Aorta (tissue), 5 donors: ENCODE measurements around the gene COLQ. TPM values are rescaled to one million over a fixed set of nuclear protein-coding genes. Genes with fewer than 3 reads are reported as not detected.

Source experiments
- ATAC-seq: fragments of 200-7000 bp; cut with Tn5 transposase; one replicate; pipeline ENCODE4 v1.9.1; 2022; ENCODE audit warnings: moderate library complexity; ENCODE audit not compliant: low FRiP score
- DNase-seq, 2 donors: peaks; one replicate each; pipeline ENCODE4 v3.0.0-alpha.2; 2020
- H3K27ac ChIP-seq, 2 donors: one replicate each; pipeline ENCODE4 v1.5.1; 2013; ENCODE audit warnings: low read length in 2 of 2, mild to moderate bottlenecking in 2 of 2, moderate library complexity in 2 of 2, control low read depth in 1 of 2, inconsistent platforms in 1 of 2, low read depth in 1 of 2
- H3K27me3 ChIP-seq, 2 donors: one replicate each; pipeline ENCODE4 v1.6.1; 2013; ENCODE audit warnings: control low read depth in 1 of 2, low read length in 1 of 2, mild to moderate bottlenecking in 1 of 2, moderate library complexity in 1 of 2; ENCODE audit not compliant: insufficient read depth in 2 of 2, control insufficient read depth in 1 of 2
- H3K36me3 ChIP-seq, 2 donors: one replicate each; pipeline ENCODE4 v1.6.1; 2013; ENCODE audit warnings: control low read depth in 1 of 2, low read length in 1 of 2, mild to moderate bottlenecking in 1 of 2; ENCODE audit not compliant: insufficient read depth in 2 of 2, control insufficient read depth in 1 of 2
- H3K4me1 ChIP-seq, 2 donors: one replicate each; pipeline ENCODE4 v1.6.1; 2013; ENCODE audit warnings: low read length in 2 of 2, control low read depth in 1 of 2, mild to moderate bottlenecking in 1 of 2, moderate library complexity in 1 of 2; ENCODE audit not compliant: insufficient read depth in 2 of 2, control insufficient read depth in 1 of 2
- H3K4me3 ChIP-seq, 2 donors: one replicate each; pipeline ENCODE4 v1.5.1; 2013; ENCODE audit warnings: low read length in 2 of 2, control low read depth in 1 of 2, mild to moderate bottlenecking in 1 of 2
- H3K9me3 ChIP-seq: one replicate; pipeline ENCODE4 v1.6.1; 2013; ENCODE audit warnings: mild to moderate bottlenecking, low read length; ENCODE audit not compliant: control insufficient read depth
- WGBS, 2 donors: extraction: QIAGEN DNeasy Blood & Tissue Kit; methylation state at CpG; one replicate each; pipeline ENCODE4 v1.1.7; 2013; 5-methylcytosine and 5-hydroxymethylcytosine counted together
- intact Hi-C, 2 donors: fragments of 100-400 bp; cut with DNase I; formaldehyde crosslinking; loops; one replicate each; pipeline versions ENCODE4 v1.14.2 to v1.15.0; 2022
- microRNA-seq, 2 donors: library from miRNA; unstranded; fragments of <30 nt; microRNA quantifications; one replicate each; pipeline ENCODE4 v1.2.0, GENCODE V29; 2020
- polyA plus RNA-seq, 2 donors: library from polyadenylated mRNA; stranded (reverse); fragments of 200-250 nt; gene quantifications; one replicate each; pipeline ENCODE4 v1.2.3, GENCODE V29; 2013
- total RNA-seq, 2 donors: library from RNA; stranded (reverse); fragmentation: NEBNext Ultra II Directional; extraction: Animal tissue kit (Norgen Biotek cat#: 25700); gene quantifications; one replicate each; pipeline ENCODE4 v1.2.1, GENCODE V29; 2021
- donor health status: healthy with polysubstance abuse.
- donor health status: Bipolar disorder and iron deficiency.
- donor health status: DM: no; HTN: no; CAD: no.
- donor health status: DM: no; HTN: no; CAD: no.
- donor health status: DM: yes; HTN: yes; CAD: no.

COLQ gene
- total and polyA plus RNA-seq, 4 donors: 1.8 to 18.7 (median 13.7) TPM

DNA sequence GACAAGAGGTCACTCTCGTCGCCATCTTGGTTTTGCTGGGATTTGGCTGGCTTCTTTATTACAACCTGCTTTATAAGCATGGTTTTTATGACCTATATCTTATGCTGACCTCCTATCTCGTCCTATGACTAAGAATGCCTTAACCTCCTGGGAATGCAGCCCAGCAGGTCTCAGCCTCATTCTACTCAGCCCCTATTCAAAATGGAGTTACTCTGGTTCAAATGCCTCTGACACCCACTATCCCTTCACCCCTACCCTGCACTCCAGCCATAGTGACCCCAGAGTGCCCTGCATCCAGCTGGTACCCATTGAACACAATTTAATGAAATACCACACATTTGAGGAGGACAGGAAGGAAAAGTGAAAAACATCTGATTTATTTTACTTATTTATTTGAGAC lies 117.5 kb downstream of the COLQ start:
- Histone ChIP-seq H3K9me3 (no peaks in the 10 kb centered on the region), H3K27ac (no peak overlapping the region), H3K4me3 (no peak overlapping the region), H3K4me1 (no peaks in the 10 kb centered on the region), H3K27me3 (no peaks in the 10 kb centered on the region), H3K36me3 (no peaks in the 10 kb centered on the region)
- ATAC-seq (no peak), DNase-seq (no peak)
- intact Hi-C loops: loop anchor here in 1 of 2 donors (2.0 kb wide), 1 partner anchor 201 kb away; no protein-coding TSS in a partner anchor
- 86 to 87% methylated on average over 3 of the region's 3 CpGs for WGBS, 2 donors

DNA sequence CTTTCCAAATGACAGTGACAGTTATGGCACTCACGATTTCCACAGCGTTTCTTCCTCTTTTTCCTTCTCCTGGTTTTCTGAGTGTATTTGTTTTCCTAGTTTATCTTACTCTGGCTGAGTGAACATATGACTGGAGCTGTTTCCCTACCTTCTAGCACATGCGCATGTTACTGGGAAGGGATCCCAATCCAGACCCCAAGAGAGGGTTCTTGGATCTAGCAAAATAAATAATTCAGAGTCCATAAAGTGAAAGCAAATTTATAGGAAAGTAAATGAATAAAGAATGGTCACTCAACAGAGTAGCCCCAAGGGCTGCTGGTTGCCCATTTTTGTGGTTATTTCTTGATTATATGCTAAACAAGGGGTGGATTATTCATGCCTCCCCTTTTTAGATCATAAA lies 118.0 kb downstream of the COLQ start:
- no peaks in the 10 kb centered on the region for H3K9me3 ChIP-seq

DNA sequence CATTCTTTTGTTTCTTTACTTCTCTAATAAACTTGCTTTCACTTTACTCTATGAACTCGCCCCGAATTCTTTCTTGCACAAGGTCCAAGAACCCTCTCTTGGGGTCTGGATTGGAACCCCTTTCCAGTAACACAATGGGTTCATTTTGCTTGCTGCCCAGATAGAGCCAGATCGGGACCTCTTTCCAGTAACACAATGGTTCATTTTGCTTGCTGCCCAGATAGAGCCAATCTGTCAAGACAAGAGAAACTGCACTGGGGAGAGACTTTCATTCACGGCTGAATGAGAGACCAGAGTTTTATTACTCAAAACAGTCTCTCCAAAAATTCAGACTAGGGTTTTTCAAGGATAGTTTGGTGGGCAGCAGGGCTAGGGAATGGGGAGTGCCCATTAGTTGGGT lies 119.6 kb downstream of the COLQ start:
- 84 to 85% methylated on average over 4 of the region's 4 CpGs for WGBS, 2 donors
- ATAC-seq (no peak), DNase-seq (no peak)
- intact Hi-C loops: no loop called here
- H3K4me1 ChIP-seq: no peaks in the 10 kb centered on the region
- no peaks in the 10 kb centered on the region for H3K9me3 ChIP-seq
- H3K27me3 ChIP-seq: no peaks in the 10 kb centered on the region
- H3K36me3 ChIP-seq: no peaks in the 10 kb centered on the region
- no peak overlapping the region for H3K27ac ChIP-seq
- no peak overlapping the region for H3K4me3 ChIP-seq

More for the DNA sequence above, 118.0 kb downstream of the COLQ start:
- ATAC-seq (no peak), DNase-seq (no peak)
- WGBS, 2 donors: 13 to 22% methylated on average over 3 of the region's 3 CpGs
- no peaks in the 10 kb centered on the region for H3K36me3 ChIP-seq
- no peak overlapping the region for H3K27ac ChIP-seq
- intact Hi-C loops: no loop called here
- no peaks in the 10 kb centered on the region for H3K27me3 ChIP-seq
- H3K4me3 ChIP-seq: no peak overlapping the region
- no peaks in the 10 kb centered on the region for H3K4me1 ChIP-seq

Small RNA genes within 50 kb of the gene (microRNA-seq; reads per million reads assigned to microRNA genes)
- 0.60 to 2.0 reads per million in 2 donors for gene MIR4270

Other genes with a start within 250 kb of the COLQ start
- gene SH3BP5, start 189.1 kb downstream of the COLQ start, total RNA-seq: 10 to 100 TPM; 79.9 to 93.1 TPM
- gene SH3BP5, start 189.1 kb downstream of the COLQ start, polyA plus RNA-seq: 10 to 100 TPM; 26.5 to 62.6 TPM
- 10 to 100 TPM; 13.3 to 16.0 TPM for gene METTL6, start 94.2 kb downstream of the COLQ start, total RNA-seq
- gene METTL6, start 94.2 kb downstream of the COLQ start, polyA plus RNA-seq: 1 to 10 TPM; 6.7 to 8.3 TPM
- 10 to 100 TPM; 18.2 to 19.4 TPM for gene EAF1, start 94.1 kb downstream of the COLQ start, total RNA-seq
- 10 to 100 TPM in 1 of 2 donors, 1 to 10 TPM in 1; 7.5 to 11.0 TPM for gene EAF1, start 94.1 kb downstream of the COLQ start, polyA plus RNA-seq
- gene HACL1, start 79.9 kb upstream of the COLQ start, total RNA-seq: 10 to 100 TPM; 20.6 to 27.1 TPM
- gene HACL1, start 79.9 kb upstream of the COLQ start, polyA plus RNA-seq: 10 to 100 TPM; 13.3 to 26.0 TPM
- 10 to 100 TPM; 11.7 to 17.6 TPM for gene BTD, start 80.0 kb upstream of the COLQ start, total RNA-seq
- gene BTD, start 80.0 kb upstream of the COLQ start, polyA plus RNA-seq: 10 to 100 TPM in 1 of 2 donors, 1 to 10 TPM in 1; 8.4 to 20.5 TPM